ENCODE data around the gene PSMB10.

PSMB10 gene

DNA sequence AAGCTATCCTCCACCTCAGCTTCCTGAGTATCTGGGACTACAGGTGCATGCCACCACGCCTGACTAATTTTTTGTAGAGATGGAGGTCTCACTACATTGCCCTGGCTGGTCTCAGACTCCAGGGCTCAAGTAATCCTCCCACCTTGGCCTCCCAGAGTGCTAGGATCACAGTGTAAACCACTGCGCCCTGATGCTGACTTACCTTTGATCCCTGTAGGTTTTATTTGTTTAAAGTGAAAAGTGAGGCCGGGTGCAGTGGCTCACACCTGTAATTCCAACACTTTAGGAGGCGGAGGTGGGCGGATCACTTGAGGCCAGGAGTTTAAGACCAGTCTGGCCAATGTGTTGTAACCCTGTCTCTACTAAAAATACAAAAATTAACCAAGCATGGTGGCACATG, 34.9 kb downstream of the PSMB10 start:
- no peak for DNase-seq

GRCh38 chr16:67897231-67897630, 39.4 kb downstream of the PSMB10 start:
- peak in 10 of 58 donors; percentile 8 to 57 (median 24) for DNase-seq

- DNase-seq, result peak in 2 of 58 donors; percentile 29 to 47
These were observed 42.8 kb downstream of the PSMB10 start for GRCh38 chr16:67893743-67894399.

DNA sequence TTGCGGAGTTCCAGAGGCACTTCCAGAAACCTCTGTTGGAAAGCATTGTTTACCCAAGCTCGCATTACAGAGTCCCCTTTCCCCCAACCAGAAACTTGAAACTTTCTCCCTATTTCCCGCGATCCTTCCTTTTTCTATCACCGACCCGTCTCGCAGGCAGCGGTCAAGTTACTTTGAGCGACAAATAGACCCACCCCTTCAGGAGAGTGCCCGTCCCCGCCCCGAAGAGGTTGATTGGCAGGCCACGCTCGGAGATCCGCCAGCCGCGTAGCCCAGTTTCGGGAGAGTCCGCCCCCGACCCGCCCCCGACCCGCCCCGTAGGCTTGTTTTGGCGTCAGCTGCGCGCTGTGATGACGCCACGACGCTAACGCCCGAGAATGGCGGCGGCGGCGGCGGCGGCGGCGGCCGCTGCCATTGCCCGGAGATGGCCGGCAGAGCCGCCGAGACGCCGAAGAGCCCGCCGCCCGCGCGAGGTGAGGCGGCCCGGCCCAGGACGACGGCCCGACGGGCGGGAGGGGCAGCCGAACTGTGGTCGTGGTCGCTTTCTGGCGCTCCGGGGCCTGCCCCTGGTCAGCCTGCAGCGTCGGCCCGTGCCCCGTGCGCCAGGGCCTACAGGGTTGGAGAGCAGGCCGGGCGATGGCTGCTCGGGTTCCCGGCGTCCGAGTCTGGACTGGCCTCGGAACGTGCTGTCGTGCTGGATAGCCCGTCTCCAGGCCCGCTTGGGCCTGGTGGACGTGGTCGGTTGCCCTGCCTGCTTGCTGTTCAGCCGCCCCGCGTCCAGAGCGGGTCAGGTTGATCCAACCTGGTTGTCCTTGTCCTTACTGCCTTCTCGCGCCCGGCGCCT, 43.5 kb downstream of the PSMB10 start, which contains the start of gene PSKH1:
Gene PSKH1 (plus strand): TSS at position 356 of the 844 bp plus-strand sequence. CDS start 15,496 bp downstream, outside the sequence.
- DNase-seq, result peak; percentile 52 to 99 (median 95)

DNA sequence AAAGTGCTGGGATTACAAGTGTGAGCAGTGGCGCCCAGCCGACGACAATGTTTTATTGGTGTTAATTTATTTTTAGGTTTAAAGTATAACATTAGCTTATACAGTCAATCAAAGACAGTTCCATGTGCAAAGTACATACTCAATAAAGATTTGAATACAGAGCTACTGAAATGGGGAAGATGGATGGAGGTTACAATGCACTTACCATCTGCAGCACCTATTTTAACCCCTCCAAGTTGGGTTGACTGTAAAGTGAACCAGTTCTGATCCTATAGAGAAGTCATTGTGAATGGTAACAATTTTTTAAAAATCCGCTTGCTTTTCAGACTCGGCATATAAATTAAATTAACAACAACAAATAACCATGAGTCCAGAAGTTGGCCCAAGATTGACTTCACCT, 44.3 kb downstream of the PSMB10 start:
- no peak for DNase-seq

DNA sequence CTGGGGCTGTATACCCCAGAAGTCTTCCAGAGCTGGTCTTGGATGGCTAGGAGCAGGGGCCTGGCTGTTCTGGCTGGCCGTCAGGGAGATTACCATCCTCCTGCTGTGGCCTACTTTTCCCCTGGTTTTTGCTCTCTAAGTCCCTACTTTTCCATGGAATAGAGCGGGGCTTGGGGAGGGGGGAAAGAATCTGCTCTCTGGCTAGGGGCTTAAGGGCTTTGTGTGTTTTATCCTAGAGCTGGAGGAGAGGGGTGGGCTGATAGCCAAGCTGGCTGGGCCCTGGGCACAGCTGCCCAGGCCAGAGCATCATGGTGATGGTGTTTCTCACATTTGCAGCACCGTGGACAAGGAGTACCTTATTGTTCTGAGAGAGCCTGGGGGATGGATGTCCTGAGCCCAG, 48.3 kb downstream of the PSMB10 start:
- DNase-seq, result peak in 1 of 58 donors; percentile 16

- DNase-seq, result no peak
These were observed 50.3 kb downstream of the PSMB10 start for GRCh38 chr16:67886387-67886786.

DNA sequence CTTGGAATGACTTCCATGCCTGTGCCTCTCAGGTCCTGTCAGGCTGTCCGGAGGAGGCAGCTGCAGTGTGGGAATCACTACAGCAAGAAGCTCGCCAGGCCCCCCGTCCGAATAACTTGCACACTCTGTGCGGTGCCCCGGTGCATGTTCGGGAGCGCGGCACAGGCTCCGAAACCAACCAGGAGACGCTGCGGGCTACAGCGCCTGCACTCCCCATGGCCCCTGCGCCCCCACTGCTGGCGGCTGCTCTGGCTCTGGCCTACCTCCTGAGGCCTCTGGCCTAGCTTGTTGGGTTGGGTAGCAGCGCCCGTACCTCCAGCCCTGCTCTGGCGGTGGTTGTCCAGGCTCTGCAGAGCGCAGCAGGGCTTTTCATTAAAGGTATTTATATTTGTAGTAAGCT, 50.7 kb downstream of the PSMB10 start:
- no peak for DNase-seq

GRCh38 chr16:67885545-67885944, 51.1 kb downstream of the PSMB10 start:
- DNase-seq, result no peak

GRCh38 chr16:67884684-67885083, 52.0 kb downstream of the PSMB10 start, which contains the start of gene NRN1L:
Gene NRN1L (plus strand): TSS chr16:67884885. CDS start chr16:67884904, 19 bp downstream.
- DNase-seq, result peak; percentile 39 to 95 (median 87)

All from anterior cingulate cortex (tissue), 58 donors.